Right lobe of liver (tissue), 6 donors: Measurements from ENCODE around the gene CLMN. TPM values are rescaled to one million over a fixed set of nuclear protein-coding genes. Genes with fewer than 3 reads are reported as not detected.
A peak's percentile ranks its signal among the peaks of the same experiment; 100 is the strongest.

Experiments
- ATAC-seq, 4 donors: fragments of 200-7000 bp; cut with Tn5 transposase; one replicate each; pipeline ENCODE4 v1.9.1; 2020; ENCODE audit warnings: mild to moderate bottlenecking in 4 of 4, moderate library complexity in 4 of 4
- DNase-seq, 3 donors: peaks; one replicate each; pipeline ENCODE4 v3.0.0-alpha.2; 2020
- H3K27ac ChIP-seq, 3 donors: fragments of 200-600 bp; one replicate each; pipeline ENCODE4 v1.8.0; 2022
- H3K27me3 ChIP-seq, 2 donors: fragments of 200-600 bp; one replicate each; pipeline ENCODE4 v1.8.0; 2022
- H3K36me3 ChIP-seq, 4 donors: fragments of 200-600 bp; sonication (generic) in 1 of 4; one replicate each; pipeline versions ENCODE4 v1.5.1 to v1.8.0; 2017 to 2022; ENCODE audit warnings: control low read depth in 1 of 4
- H3K4me1 ChIP-seq, 4 donors: fragments of 200-600 bp; sonication (generic) in 1 of 4; one replicate each; pipeline versions ENCODE4 v1.5.1 to v1.8.0; 2017 to 2022; ENCODE audit warnings: control low read depth in 1 of 4
- H3K4me3 ChIP-seq, 3 donors: fragments of 200-600 bp; one replicate each; pipeline ENCODE4 v1.8.0; 2022
- H3K9me3 ChIP-seq, 4 donors: fragments of 200-600 bp; sonication (generic) in 1 of 4; one replicate each; pipeline versions ENCODE4 v1.5.1 to v1.8.0; 2017 to 2022; ENCODE audit warnings: control low read depth in 1 of 4
- POLR2A ChIP-seq: fragments of 450-650 bp; IDR thresholded peaks from one replicate; pipeline ENCODE4 v1.6.1; 2017; ENCODE audit warnings: antibody characterized with exemption, mild to moderate bottlenecking
- WGBS: methylation state at CpG from one replicate; pipeline ENCODE4 v1.1.6; 2018; ENCODE audit warnings: low coverage, low lambda C conversion rate; ENCODE audit not compliant: insufficient coverage; ENCODE audit errors: missing lambda C conversion rate; 5-methylcytosine and 5-hydroxymethylcytosine counted together
- intact Hi-C, 2 donors: fragments of 100-400 bp; cut with DNase I; formaldehyde crosslinking; loops; one replicate each; pipeline versions ENCODE4 v1.11.2 to v1.14.1; 2022
- total RNA-seq, 6 experiments: library from RNA; depleted of rRNA in 2 of 6; stranded (reverse); fragments of >200 nt in 2 of 6; fragmentation: NEBNext Ultra II Directional in 3 of 6; extraction: Animal tissue kit (Norgen Biotek cat#: 25700) in 3 of 6; gene quantifications; one replicate each; pipeline versions ENCODE4 v1.1.0 to v1.2.4, GENCODE V29; 2016 to 2023
- TF ChIP-seq, protein P1 (sequence below), 4 donors: fragments of 200-600 bp in 3 of 4; fragments of 450-650 bp in 1 of 4; IDR thresholded peaks; one replicate each; pipeline versions ENCODE4 v1.5.1 to v1.8.0; 2016 to 2022; ENCODE audit warnings: antibody characterized with exemption in 4 of 4, mild to moderate bottlenecking in 2 of 4
- donor health status: DM: no; HTN: yes; CAD: no.
- donor health status: DM: no; HTN: no; CAD: no.
- donor health status: DM: no; HTN: no; CAD: no.
- donor health status: DM: no; HTN: yes; CAD: no.
- donor health status: DM: no; HTN: yes; CAD: no.

Gene CLMN
- total RNA-seq, 6 experiments from 2014 or later, result 18.4 to 91.8 (median 47.8) TPM

DNA sequence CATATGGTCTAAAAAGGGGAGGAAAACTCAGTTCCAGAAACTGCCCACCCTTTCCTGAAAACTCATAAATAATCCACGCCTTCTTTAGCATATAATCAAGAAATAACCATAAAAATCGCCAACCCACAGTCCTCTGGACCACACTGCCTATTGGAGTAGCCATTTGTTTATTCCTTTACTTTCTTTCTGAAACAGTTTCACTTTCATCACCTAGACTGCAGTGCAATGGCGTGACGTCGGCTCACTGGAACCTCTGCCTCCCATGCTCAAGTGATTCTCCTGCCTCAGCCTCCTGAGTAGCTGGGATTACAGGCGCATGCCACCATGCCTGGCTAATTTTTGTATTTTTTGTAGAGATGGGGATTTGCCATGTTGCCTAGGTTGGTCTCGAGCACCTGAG, 44.2 kb downstream of the CLMN start:
- Histone ChIP-seq H3K9me3 (no peaks in the 10 kb centered on the region), H3K27me3 (no peaks in the 10 kb centered on the region), H3K4me3 (no peak overlapping the region), H3K36me3 (no peaks in the 10 kb centered on the region), H3K4me1 (no peaks in the 10 kb centered on the region), H3K27ac (no peak overlapping the region)
- DNase-seq (no peak), ATAC-seq (no peak)
- intact Hi-C loops, result no loop called here
- TF ChIP-seq POLR2A, result no peak
- TF ChIP-seq, protein P1, sequence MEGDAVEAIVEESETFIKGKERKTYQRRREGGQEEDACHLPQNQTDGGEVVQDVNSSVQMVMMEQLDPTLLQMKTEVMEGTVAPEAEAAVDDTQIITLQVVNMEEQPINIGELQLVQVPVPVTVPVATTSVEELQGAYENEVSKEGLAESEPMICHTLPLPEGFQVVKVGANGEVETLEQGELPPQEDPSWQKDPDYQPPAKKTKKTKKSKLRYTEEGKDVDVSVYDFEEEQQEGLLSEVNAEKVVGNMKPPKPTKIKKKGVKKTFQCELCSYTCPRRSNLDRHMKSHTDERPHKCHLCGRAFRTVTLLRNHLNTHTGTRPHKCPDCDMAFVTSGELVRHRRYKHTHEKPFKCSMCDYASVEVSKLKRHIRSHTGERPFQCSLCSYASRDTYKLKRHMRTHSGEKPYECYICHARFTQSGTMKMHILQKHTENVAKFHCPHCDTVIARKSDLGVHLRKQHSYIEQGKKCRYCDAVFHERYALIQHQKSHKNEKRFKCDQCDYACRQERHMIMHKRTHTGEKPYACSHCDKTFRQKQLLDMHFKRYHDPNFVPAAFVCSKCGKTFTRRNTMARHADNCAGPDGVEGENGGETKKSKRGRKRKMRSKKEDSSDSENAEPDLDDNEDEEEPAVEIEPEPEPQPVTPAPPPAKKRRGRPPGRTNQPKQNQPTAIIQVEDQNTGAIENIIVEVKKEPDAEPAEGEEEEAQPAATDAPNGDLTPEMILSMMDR (IDR thresholded peaks at IDR 0.05), result no peak
- 90% methylated on average over 7 of the region's 7 CpGs for WGBS

- no peak for DNase-seq
- Histone ChIP-seq H3K27me3 (no peaks in the 10 kb centered on the region), H3K9me3 (no peaks in the 10 kb centered on the region), H3K36me3 (no peaks in the 10 kb centered on the region), H3K27ac (no peak overlapping the region), H3K4me3 (no peak overlapping the region), H3K4me1 (no peaks in the 10 kb centered on the region)
- intact Hi-C loops, result no loop called here
- ATAC-seq, result no peak
- TF ChIP-seq POLR2A, result no peak
- TF ChIP-seq, protein P1 (IDR thresholded peaks at IDR 0.05), result no peak
- 56% methylated on average over 3 of the region's 6 CpGs for WGBS
Observed at GRCh38 chr14:95274874-95275273, 44.8 kb downstream of the CLMN start.

- H3K9me3 ChIP-seq, result no peaks in the 10 kb centered on the region
- no peak for TF ChIP-seq POLR2A
- TF ChIP-seq, protein P1 (IDR thresholded peaks at IDR 0.05), result no peak
- H3K27ac ChIP-seq, result no peak overlapping the region
- ATAC-seq, result no peak
- no peaks in the 10 kb centered on the region for H3K27me3 ChIP-seq
- DNase-seq, result no peak
- no peaks in the 10 kb centered on the region for H3K36me3 ChIP-seq
- H3K4me1 ChIP-seq, result no peaks in the 10 kb centered on the region
- intact Hi-C loops, result no loop called here
- 100% methylated on average over 3 of the region's 7 CpGs for WGBS
- no peak overlapping the region for H3K4me3 ChIP-seq
Observed at GRCh38 chr14:95274279-95274678, 45.4 kb downstream of the CLMN start.

DNA sequence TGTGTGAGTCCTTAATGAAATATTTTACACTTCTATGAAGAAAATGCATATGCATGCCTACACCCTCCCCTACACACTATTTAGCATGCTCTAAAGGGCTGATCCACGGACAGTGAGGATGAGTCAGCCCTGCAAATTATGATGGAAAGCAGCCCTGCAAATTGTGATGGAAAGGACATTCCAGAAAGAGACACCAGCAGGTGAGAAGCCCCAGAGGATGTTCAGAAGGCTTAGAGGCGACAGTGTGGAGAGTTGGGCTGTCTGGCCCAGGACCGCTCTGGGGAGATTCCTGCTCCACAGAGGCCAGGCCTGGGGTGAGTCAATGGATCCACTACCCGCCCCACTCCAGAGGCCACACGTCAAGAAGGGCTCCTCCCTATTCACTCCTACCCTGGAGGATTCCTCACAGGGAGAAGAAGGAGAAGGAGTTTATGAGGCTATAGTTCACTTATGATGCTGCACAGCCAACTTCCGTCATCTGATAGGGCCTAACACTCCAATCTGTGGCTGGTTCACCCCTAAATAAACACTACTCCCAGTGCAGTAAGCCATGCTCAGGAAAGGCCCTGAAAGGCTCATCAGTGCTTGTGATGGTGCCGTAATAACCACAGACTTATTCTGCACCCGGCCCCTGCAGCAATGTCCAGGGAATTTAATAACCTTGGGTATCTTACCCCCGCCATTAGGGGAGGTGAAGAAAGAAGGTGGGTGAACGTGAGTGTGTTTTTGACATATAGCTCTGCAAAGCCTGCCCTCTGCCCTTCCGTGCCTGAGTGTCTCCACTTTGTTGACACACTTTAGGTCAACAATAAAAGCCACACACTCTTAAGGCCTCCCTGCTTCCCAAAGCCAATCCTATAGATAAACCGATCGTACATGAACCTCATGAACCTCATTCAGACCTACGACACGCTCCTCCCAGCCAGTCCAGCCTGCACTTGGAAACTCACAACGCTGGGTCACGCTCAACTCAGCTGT, 46.4 kb downstream of the CLMN start:
- ATAC-seq, result peak in 2 of 4 donors; percentile 21 to 39
- no peaks in the 10 kb centered on the region for H3K36me3 ChIP-seq
- no peak overlapping the region for H3K4me3 ChIP-seq

More for the DNA sequence above, 46.4 kb downstream of the CLMN start:
- intact Hi-C loops, result no loop called here
- Histone ChIP-seq H3K27ac (no peak overlapping the region), H3K9me3 (no peaks in the 10 kb centered on the region), H3K4me1 (no peaks in the 10 kb centered on the region), H3K27me3 (no peaks in the 10 kb centered on the region)
- no peak for TF ChIP-seq POLR2A
- TF ChIP-seq, protein P1 (IDR thresholded peaks at IDR 0.05), result no peak
- no peak for DNase-seq
- 79% methylated on average over 7 of the region's 17 CpGs for WGBS
